ENCODE measurements around the gene OR5T3. TPM values are rescaled to one million over a fixed set of nuclear protein-coding genes. Genes with fewer than 3 reads are reported as not detected.

The OR5T3 gene
- total and polyA plus RNA-seq, 2 of the 8 experiments (the other 6 are each of a cell fraction or from before 2014, with no cell fraction given): not detected

GRCh38 chr11:56292154-56292553 lies 40.1 kb downstream of the OR5T3 start, which contains the start of gene OR8H1:
Gene OR8H1, minus strand, starts transcription at chr11:56292254. Its CDS starts 1,192 bp downstream, at chr11:56291062.
- Histone ChIP-seq H3K27ac (ENCODE audit: low read depth, low read length) (no peak within 1 kb of the TSS), H3K56ac (replicated peaks; ENCODE audit: insufficient read length, low read depth, low read length) (no peak within 1 kb of the TSS), H3K4me3 (ENCODE audit: extremely low read depth in 1 of 4, insufficient read depth in 2 of 4, low read depth in 3 of 4, low read length in 4 of 4) (no peak within 1 kb of the TSS), H3K14ac (ENCODE audit: insufficient read length) (no peak within 1 kb of the TSS), H2BK5ac (ENCODE audit: low read depth, low read length) (no peak within 1 kb of the TSS), H3K4me2 (ENCODE audit: insufficient read depth in 1 of 2, low read depth in 2 of 2, low read length in 2 of 2) (no peak within 1 kb of the TSS), H2BK12ac (ENCODE audit: low read depth, low read length) (no peak within 1 kb of the TSS), H3K23me2 (ENCODE audit: low read depth, low read length) (no peaks in the 10 kb centered on the region), H2BK20ac (ENCODE audit: low read length) (no peak within 1 kb of the TSS), H3K18ac (ENCODE audit: extremely low read depth, low read length) (no peak within 1 kb of the TSS), H2AFZ (ENCODE audit: low read length) (no peak within 1 kb of the TSS), H3K79me2 (ENCODE audit: control insufficient read depth in 1 of 2, insufficient read depth in 2 of 2, low read length in 2 of 2) (no peaks in the 10 kb centered on the region), H3K4me1 (replicated peaks in 1 of 4; ENCODE audit: control insufficient read depth in 3 of 4, insufficient read depth in 4 of 4, low read length in 3 of 4) (peaks cover 0 to 5% (median 0%) of the 10 kb centered on the region in 4 experiments; a peak in 2 of 7 replicates), H2BK120ac (replicated peaks; ENCODE audit: low read depth, low read length) (no peak within 1 kb of the TSS), H4K20me1 (replicated peaks in 1 of 2; ENCODE audit: control insufficient read depth in 1 of 2, insufficient read depth in 2 of 2, low read length in 2 of 2) (no peaks in the 10 kb centered on the region), H3K36me3 (ENCODE audit: control insufficient read depth in 2 of 4, insufficient read depth in 4 of 4, low read length in 3 of 4) (no peaks in the 10 kb centered on the region), H4K5ac (ENCODE audit: insufficient read length, low read depth, low read length) (no peak within 1 kb of the TSS), H4K91ac (replicated peaks; ENCODE audit: insufficient read length, low read length) (no peak within 1 kb of the TSS), H3K23ac (ENCODE audit: insufficient read length) (no peak within 1 kb of the TSS), H2AK5ac (ENCODE audit: low read depth, low read length) (no peak within 1 kb of the TSS), H3K79me1 (ENCODE audit: low read depth, low read length) (no peaks in the 10 kb centered on the region), H3K4ac (replicated peaks; ENCODE audit: insufficient read length, low read depth, low read length) (no peak within 1 kb of the TSS), H3K9me3 (ENCODE audit: insufficient read depth in 2 of 2, low read depth in 1 of 2, low read length in 1 of 2) (no peaks in the 10 kb centered on the region), H2BK15ac (ENCODE audit: low read length) (no peak within 1 kb of the TSS), H3K9ac (replicated peaks in 1 of 4; ENCODE audit: extremely low read depth in 1 of 4, low read depth in 3 of 4, low read length in 3 of 4) (no peak within 1 kb of the TSS), H4K8ac (ENCODE audit: extremely low read depth, insufficient read depth, low read length) (no peak within 1 kb of the TSS), H3K27me3 (replicated peaks in 1 of 4; ENCODE audit: control insufficient read depth in 3 of 4, extremely low read depth in 1 of 4, insufficient read depth in 3 of 4, low read length in 3 of 4) (no peaks in the 10 kb centered on the region)
- ChIA-PET CTCF (ENCODE audit: partially characterized antibody) (no interaction called here), POLR2A (ENCODE audit: partially characterized antibody) (no interaction called here)
- TF ChIP-seq KDM4A (IDR thresholded peaks at IDR 0.05; ENCODE audit: low read depth, low read length, severe bottlenecking) (no peak), BACH1 (IDR thresholded peaks at IDR 0.05; ENCODE audit: low read length) (no peak), SRF (IDR thresholded peaks at IDR 0.05; ENCODE audit: low read depth, low read length) (no peak), NRF1 (IDR thresholded peaks at IDR 0.05; ENCODE audit: low read depth, low read length) (no peak)
- FAIRE-seq: no peak
- no peak for DNase-seq (ENCODE audit: low read depth in 1 of 2, low spot score in 2 of 2)
- 96% methylated on average over 2 of the region's 2 CpGs; no CpG with 5 or more reads in 1 of the 2 experiments for WGBS, 2 experiments (ENCODE audit: extremely low coverage in 1 of 2, insufficient coverage in 1 of 2, insufficient read length in 1 of 2, insufficient replicate concordance in 2 of 2, low coverage in 1 of 2, low lambda C conversion rate in 2 of 2, missing lambda C conversion rate in 1 of 2)

All from H1 (cell line).